Karpas-422 (cell line): ENCODE measurements around the gene DLG1. TPM values are rescaled to one million over a fixed set of nuclear protein-coding genes. Genes with fewer than 3 reads are reported as not detected.

Experiments
- DNase-seq: peaks from one replicate; pipeline ENCODE4 v3.0.0-alpha.2; 2015
- H2AFZ ChIP-seq: fragments of 200-600 bp; sonication (generic); 2 replicates; pipeline ENCODE4 v1.6.1; 2014; ENCODE audit warnings: antibody characterized with exemption, low read length, mixed read lengths
- H3K27ac ChIP-seq: fragments of 200-600 bp; sonication (generic); 2 replicates; pipeline ENCODE4 v1.5.1; 2014; ENCODE audit warnings: mild to moderate bottlenecking, low read length, moderate library complexity
- H3K27me3 ChIP-seq: fragments of 200-600 bp; sonication (generic); 2 replicates; pipeline ENCODE4 v1.6.1; 2014; ENCODE audit warnings: low read length, mixed read lengths
- H3K36me3 ChIP-seq: fragments of 200-600 bp; sonication (generic); 2 replicates; pipeline ENCODE4 v1.6.1; 2014; ENCODE audit warnings: low read length, mixed read lengths; ENCODE audit not compliant: insufficient read depth
- H3K4me1 ChIP-seq: fragments of 200-600 bp; sonication (generic); 2 replicates; pipeline ENCODE4 v1.6.1; 2014; ENCODE audit warnings: mild to moderate bottlenecking, low read length, mixed read lengths
- H3K4me2 ChIP-seq: fragments of 200-600 bp; sonication (generic); 2 replicates; pipeline ENCODE4 v1.6.1; 2014; ENCODE audit warnings: low read length, low read depth, mild to moderate bottlenecking; ENCODE audit not compliant: poor library complexity, severe bottlenecking
- H3K4me3 ChIP-seq: fragments of 200-600 bp; sonication (generic); 2 replicates; pipeline ENCODE4 v1.5.1; 2014; ENCODE audit warnings: mild to moderate bottlenecking, antibody characterized with exemption, low read length, mixed read lengths
- H3K79me2 ChIP-seq: fragments of 200-600 bp; sonication (generic); 2 replicates; pipeline ENCODE4 v1.6.1; 2014; ENCODE audit warnings: mild to moderate bottlenecking, low read length, mixed read lengths
- H3K9ac ChIP-seq: fragments of 200-600 bp; sonication (generic); 2 replicates; pipeline ENCODE4 v1.6.0; 2014; ENCODE audit warnings: low read length
- H3K9me2 ChIP-seq: fragments of 200-600 bp; sonication (generic), shearing (Covaris generic); replicated peaks from 2 replicates; pipeline ENCODE4 v1.6.0; 2014; ENCODE audit warnings: mild to moderate bottlenecking, low read length, moderate library complexity; ENCODE audit not compliant: insufficient read depth
- H3K9me3 ChIP-seq: fragments of 300-700, 200-600 bp; sonication (generic); 2 replicates; pipeline ENCODE4 v1.6.1; 2014; ENCODE audit warnings: low read length, mixed read lengths
- H4K20me1 ChIP-seq: fragments of 200-600 bp; sonication (generic); 2 replicates; pipeline ENCODE4 v1.6.1; 2014; ENCODE audit warnings: mild to moderate bottlenecking, antibody characterized with exemption, low read length, low read depth; ENCODE audit not compliant: insufficient read depth
- total RNA-seq: library from RNA; depleted of rRNA; stranded (reverse); fragments of >200 nt; shearing (Covaris generic); gene quantifications from 2 replicates; pipeline ENCODE4 v1.2.3, GENCODE V29; 2014; ENCODE audit warnings: low replicate concordance

Gene DLG1
- total RNA-seq, 1 experiment from 2014 or later, result 92.6 TPM

DNA sequence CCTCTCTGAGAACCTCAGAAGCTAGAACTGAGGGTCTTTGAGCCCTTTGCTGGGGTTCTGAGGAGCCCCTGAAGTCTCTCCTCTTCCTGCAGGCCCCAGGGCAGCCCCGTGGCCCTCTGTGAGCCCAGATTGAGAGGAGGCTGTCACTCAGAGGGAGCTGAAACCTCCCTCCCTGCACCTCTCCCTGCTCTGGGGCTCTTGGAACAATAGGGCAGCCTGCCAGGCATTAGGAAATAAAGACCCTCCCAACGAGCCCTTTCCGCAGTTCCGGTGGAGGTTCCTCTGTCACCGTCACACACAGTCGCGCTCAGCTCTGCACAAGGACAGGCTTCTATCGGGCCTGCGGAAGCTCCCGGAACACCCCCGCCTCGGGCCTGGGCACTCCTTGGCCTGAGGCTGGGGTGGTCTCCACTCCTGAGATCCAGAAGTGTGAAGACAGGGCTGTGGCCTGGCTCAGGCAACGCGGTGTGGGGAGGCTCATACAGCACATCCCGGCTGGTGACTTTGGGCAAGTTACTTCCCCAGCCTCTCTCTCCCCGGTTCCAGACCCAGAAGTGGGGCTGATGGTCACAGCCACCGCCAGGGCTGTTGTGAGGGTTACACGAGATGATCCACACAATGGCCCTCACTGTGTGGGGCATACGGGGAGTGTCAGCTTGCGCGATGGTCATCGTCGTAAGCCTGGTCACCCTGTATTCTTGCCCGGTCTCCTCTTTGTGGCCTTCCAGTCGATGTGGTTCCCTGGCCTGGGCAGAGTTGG, 286.5 kb downstream of the DLG1 start:
- Histone ChIP-seq H3K36me3 (no peaks in the 10 kb centered on the region), H3K9me3 (no peaks in the 10 kb centered on the region), H4K20me1 (peaks cover 3% of the 10 kb centered on the region; the same call in 1 of the 2 replicates), H3K4me3 (no peak overlapping the region), H3K4me1 (peaks cover 10% of the 10 kb centered on the region), H3K9me2 (no peaks in the 10 kb centered on the region), H3K79me2 (no peaks in the 10 kb centered on the region), H3K27ac (no peak overlapping the region), H3K4me2 (no peak overlapping the region), H3K9ac (no peak overlapping the region), H2AFZ (no peak overlapping the region), H3K27me3 (no peaks in the 10 kb centered on the region)
- no peak for DNase-seq

DNA sequence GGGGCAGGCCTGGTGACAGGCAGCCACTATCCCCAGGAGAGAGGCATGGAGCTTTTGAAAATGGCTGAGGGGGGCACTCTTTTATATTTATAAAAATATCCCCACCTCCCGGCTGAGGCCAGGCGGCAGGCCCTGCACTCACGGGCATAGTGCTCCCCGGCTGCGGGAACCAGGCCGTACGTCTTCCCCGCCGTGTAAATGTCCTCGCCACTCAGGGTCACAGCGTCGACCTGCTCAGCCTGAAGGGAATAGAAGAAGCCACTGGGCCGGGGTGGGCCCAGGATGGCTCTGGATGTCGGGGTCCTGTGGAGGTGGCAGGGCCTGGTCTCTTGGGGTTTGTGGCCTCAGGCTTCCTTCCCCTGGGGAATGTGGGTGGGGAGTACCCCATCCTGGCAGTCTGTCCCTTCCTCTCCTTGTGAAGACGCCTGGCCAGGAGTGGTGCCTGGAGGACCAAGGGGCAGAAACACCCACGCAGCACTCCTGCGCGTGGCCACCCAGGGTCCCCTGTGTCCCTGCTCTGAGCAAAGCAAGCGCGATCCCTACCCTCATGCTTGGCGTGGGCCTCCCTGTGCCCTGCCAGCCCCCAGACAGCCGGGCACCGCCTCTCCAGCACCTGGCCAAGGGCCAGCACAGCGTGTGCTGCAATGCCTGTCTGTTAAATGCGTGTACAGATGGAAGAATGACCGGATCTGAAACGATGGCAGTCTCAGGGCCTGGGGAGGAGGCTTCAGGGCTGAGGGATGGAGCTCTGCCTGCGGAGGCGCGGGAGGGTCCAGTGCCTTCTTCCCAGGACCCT, 287.7 kb downstream of the DLG1 start:
- Histone ChIP-seq H3K4me3 (no peak overlapping the region), H3K9ac (no peak overlapping the region), H3K9me3 (no peaks in the 10 kb centered on the region), H3K79me2 (no peaks in the 10 kb centered on the region), H3K36me3 (no peaks in the 10 kb centered on the region), H3K27me3 (no peaks in the 10 kb centered on the region), H3K9me2 (no peaks in the 10 kb centered on the region), H3K27ac (no peak overlapping the region), H3K4me2 (no peak overlapping the region), H2AFZ (no peak overlapping the region), H3K4me1 (peaks cover 10% of the 10 kb centered on the region), H4K20me1 (peaks cover 3% of the 10 kb centered on the region; the same call in 1 of the 2 replicates)
- DNase-seq, result no peak

DNA sequence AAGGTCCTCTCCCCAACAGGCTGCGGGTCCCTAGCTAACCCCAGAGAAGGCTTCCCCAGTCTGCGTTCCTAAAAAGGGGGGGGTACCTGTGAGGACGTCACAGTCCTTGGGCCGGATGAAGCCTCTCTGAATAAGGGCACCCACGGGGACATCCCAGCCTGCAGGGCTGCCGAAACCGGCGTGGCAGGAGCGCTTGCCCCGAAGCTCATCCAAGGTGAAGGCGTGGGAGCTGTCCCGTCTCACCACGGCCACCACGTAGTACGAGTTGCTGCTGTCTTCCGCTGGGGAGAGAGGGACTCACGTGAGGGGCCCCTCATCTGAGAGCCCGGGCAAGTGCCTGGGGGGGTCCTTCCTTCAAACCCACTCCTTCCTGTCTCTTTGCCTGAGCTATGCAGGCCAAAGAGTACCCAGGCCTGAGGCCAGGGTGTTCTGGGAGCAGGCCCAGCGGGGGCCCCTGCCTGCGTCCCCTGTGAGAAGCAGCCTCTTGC, 288.8 kb downstream of the DLG1 start:
- Histone ChIP-seq H4K20me1 (peaks cover 3% of the 10 kb centered on the region; the same call in 1 of the 2 replicates), H3K4me1 (peaks cover 4% of the 10 kb centered on the region; the same call in 1 of the 2 replicates), H3K9ac (no peak overlapping the region), H3K4me3 (no peak overlapping the region), H2AFZ (no peak overlapping the region), H3K9me2 (no peaks in the 10 kb centered on the region), H3K79me2 (no peaks in the 10 kb centered on the region), H3K27ac (no peak overlapping the region), H3K36me3 (no peaks in the 10 kb centered on the region), H3K9me3 (no peaks in the 10 kb centered on the region), H3K27me3 (no peaks in the 10 kb centered on the region), H3K4me2 (no peak overlapping the region)
- DNase-seq, result no peak

DNA sequence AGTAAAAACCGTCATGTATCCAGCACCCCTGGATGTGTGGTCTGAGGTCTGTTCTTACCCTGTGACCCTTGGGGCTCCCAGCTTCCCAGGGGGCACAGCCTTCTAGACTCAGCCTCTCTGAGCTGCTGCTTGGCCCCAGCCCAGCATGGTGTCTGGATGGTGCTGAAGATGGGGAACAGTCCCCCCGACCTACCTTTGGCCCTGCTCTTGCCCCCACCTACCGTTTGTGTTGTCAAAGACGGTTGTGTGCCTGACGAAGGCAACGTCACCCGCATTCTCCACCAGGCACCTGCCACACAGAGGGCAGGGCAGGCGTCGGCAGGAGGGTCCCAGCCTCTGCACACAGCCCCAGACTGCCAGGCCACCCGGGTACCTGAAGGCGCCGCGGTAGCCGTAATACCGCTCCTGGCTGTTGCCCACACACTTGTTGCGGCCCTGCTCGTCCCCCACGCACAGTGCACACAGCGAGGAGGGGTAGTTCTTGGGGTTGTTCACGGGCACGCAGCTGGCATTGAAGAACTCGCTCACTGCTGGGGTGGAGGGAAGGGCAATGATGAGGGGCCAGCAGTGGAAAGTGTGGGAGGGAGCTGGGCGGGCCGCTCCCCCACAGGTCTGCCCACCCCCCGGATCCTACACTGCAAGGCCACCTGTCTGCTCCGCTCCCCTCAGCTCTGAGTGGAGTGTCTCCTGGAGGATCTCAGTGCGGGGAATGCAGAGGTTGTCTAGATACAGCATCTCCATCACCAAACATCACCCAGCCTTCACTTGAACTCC, 289.8 kb downstream of the DLG1 start:
- peaks cover 12% of the 10 kb centered on the region for H3K4me1 ChIP-seq
- H3K79me2 ChIP-seq, result no peaks in the 10 kb centered on the region
- no peak overlapping the region for H3K4me3 ChIP-seq
- no peak for DNase-seq
- no peaks in the 10 kb centered on the region; the same call in 1 of the 2 replicates for H4K20me1 ChIP-seq
- H3K9ac ChIP-seq, result no peak overlapping the region
- H3K27me3 ChIP-seq, result no peaks in the 10 kb centered on the region
- H3K36me3 ChIP-seq, result no peaks in the 10 kb centered on the region
- no peak overlapping the region for H3K4me2 ChIP-seq
- H3K9me2 ChIP-seq, result no peaks in the 10 kb centered on the region
- no peak overlapping the region for H2AFZ ChIP-seq
- no peak overlapping the region for H3K27ac ChIP-seq
- no peaks in the 10 kb centered on the region for H3K9me3 ChIP-seq

- Histone ChIP-seq H3K36me3 (no peaks in the 10 kb centered on the region), H3K9me3 (no peaks in the 10 kb centered on the region), H3K4me3 (no peak overlapping the region), H3K9me2 (no peaks in the 10 kb centered on the region), H2AFZ (no peak overlapping the region), H3K27ac (no peak overlapping the region), H3K9ac (no peak overlapping the region), H4K20me1 (no peaks in the 10 kb centered on the region; the same call in 1 of the 2 replicates), H3K4me1 (peaks cover 12% of the 10 kb centered on the region), H3K79me2 (no peaks in the 10 kb centered on the region), H3K4me2 (no peak overlapping the region), H3K27me3 (no peaks in the 10 kb centered on the region)
- DNase-seq, result no peak
These were observed 290.5 kb downstream of the DLG1 start for GRCh38 chr3:197007953-197008352.

DNA sequence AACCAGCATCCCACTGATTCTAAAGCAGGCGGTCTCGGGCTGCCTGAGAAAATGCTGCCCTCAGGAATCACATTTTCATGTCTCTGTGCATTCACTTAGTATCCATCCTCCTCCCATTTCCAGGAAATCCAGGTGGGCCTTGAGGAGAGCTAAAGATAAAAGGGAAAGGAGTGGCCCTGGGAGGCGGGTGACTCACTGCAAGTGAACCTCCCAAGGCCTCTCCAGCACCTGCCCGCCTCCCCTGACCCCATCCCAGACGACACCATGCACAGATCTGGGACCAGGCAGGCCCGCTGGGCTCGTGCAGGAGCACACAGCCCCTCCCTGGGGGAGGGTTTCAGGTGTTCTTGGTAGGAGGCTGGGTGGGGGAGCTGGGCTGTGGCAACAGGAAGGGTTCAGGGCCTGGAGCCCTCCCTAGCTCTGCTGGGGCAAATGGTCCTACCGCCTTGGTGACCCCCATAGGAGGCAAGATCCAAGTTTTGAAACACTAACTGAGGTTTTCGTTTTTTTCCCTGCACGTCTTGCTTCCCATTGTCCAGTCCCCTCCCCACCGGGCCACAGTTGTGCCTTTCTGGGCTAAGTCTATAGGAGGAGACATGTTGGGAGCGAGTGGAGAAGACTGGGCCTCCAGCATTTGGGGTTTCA, 291.0 kb downstream of the DLG1 start:
- H3K4me2 ChIP-seq, result no peak overlapping the region
- no peak overlapping the region for H3K27ac ChIP-seq
- peaks cover 14% of the 10 kb centered on the region for H3K4me1 ChIP-seq
- no peaks in the 10 kb centered on the region for H3K36me3 ChIP-seq
- H3K79me2 ChIP-seq, result no peaks in the 10 kb centered on the region
- H3K4me3 ChIP-seq, result no peak overlapping the region
- no peak overlapping the region for H2AFZ ChIP-seq
- H3K9ac ChIP-seq, result no peak overlapping the region
- no peaks in the 10 kb centered on the region for H3K9me2 ChIP-seq
- no peaks in the 10 kb centered on the region; the same call in 1 of the 2 replicates for H4K20me1 ChIP-seq
- H3K9me3 ChIP-seq, result no peaks in the 10 kb centered on the region
- H3K27me3 ChIP-seq, result no peaks in the 10 kb centered on the region
- DNase-seq, result no peak

- Histone ChIP-seq H3K36me3 (no peaks in the 10 kb centered on the region), H2AFZ (no peak overlapping the region), H3K4me2 (no peak overlapping the region)
These were observed 291.6 kb downstream of the DLG1 start for GRCh38 chr3:197006860-197007259.

More at GRCh38 chr3:197006860-197007259, 291.6 kb downstream of the DLG1 start:
- no peaks in the 10 kb centered on the region for H3K9me3 ChIP-seq
- no peak overlapping the region for H3K4me3 ChIP-seq
- no peak overlapping the region for H3K27ac ChIP-seq
- no peaks in the 10 kb centered on the region for H3K79me2 ChIP-seq
- H3K4me1 ChIP-seq, result peaks cover 19% of the 10 kb centered on the region
- no peaks in the 10 kb centered on the region for H3K27me3 ChIP-seq
- DNase-seq, result no peak
- no peak overlapping the region for H3K9ac ChIP-seq
- H4K20me1 ChIP-seq, result no peaks in the 10 kb centered on the region
- H3K9me2 ChIP-seq, result no peaks in the 10 kb centered on the region
